Central memory CD8-positive, alpha-beta T cell (primary cell): Measurements from ENCODE around the gene NSF.
"Not testable (repeated sequence)": the region's sequence is repeated elsewhere in the genome, so short reads cannot be mapped to it uniquely, and the experiment has no call there.

Experiments used
- ATAC-seq: fragments of 150-1000 bp; cut with Tn5 transposase; replicated peaks from 2 replicates; pipeline ENCODE4 v1.10.0; 2022; ENCODE audit warnings: mild to moderate bottlenecking, moderate FRiP score, moderate number of reproducible peaks; ENCODE audit not compliant: poor library complexity, severe bottlenecking; ENCODE audit errors: extremely low read depth
- DNase-seq, 2 donors: peaks; one replicate each; pipeline ENCODE4 v3.0.0; 2021; ENCODE audit warnings: low spot score in 2 of 2
- H3K27ac Mint-ChIP-seq: one replicate; pipeline ENCODE4 v1.8.0; 2022; ENCODE audit warnings: low read depth, mild to moderate bottlenecking, moderate library complexity, mixed read lengths
- H3K27me3 Mint-ChIP-seq: one replicate; pipeline ENCODE4 v1.8.0; 2022; ENCODE audit warnings: mixed read lengths
- H3K36me3 Mint-ChIP-seq: one replicate; pipeline ENCODE4 v1.8.0; 2022; ENCODE audit warnings: mild to moderate bottlenecking, moderate library complexity, mixed read lengths; ENCODE audit not compliant: insufficient read depth
- H3K4me1 Mint-ChIP-seq: one replicate; pipeline ENCODE4 v1.8.0; 2022; ENCODE audit warnings: mixed read lengths
- H3K4me3 Mint-ChIP-seq: one replicate; pipeline ENCODE4 v1.8.0; 2022; ENCODE audit warnings: mild to moderate bottlenecking, moderate library complexity, mixed read lengths
- H3K9me3 Mint-ChIP-seq: one replicate; pipeline ENCODE4 v1.8.0; 2022; ENCODE audit warnings: mixed read lengths

Gene NSF

GRCh38 chr17:46685284-46685683 lies 94.8 kb downstream of the NSF start:
- DNase-seq, ATAC-seq, H3K27ac Mint-ChIP-seq, H3K4me1 Mint-ChIP-seq, H3K27me3 Mint-ChIP-seq, H3K9me3 Mint-ChIP-seq, H3K36me3 Mint-ChIP-seq, H3K4me3 Mint-ChIP-seq: not testable (repeated sequence)

- not testable (repeated sequence) for H3K4me3 Mint-ChIP-seq, H3K27me3 Mint-ChIP-seq, DNase-seq, H3K9me3 Mint-ChIP-seq, H3K36me3 Mint-ChIP-seq, H3K4me1 Mint-ChIP-seq, ATAC-seq, H3K27ac Mint-ChIP-seq
Observed at GRCh38 chr17:46692196-46692595, 101.7 kb downstream of the NSF start.

GRCh38 chr17:46693283-46693682 lies 102.8 kb downstream of the NSF start:
- not testable (repeated sequence) for H3K27ac Mint-ChIP-seq, H3K27me3 Mint-ChIP-seq, H3K9me3 Mint-ChIP-seq, ATAC-seq, H3K4me3 Mint-ChIP-seq, H3K4me1 Mint-ChIP-seq, H3K36me3 Mint-ChIP-seq, DNase-seq

- not testable (repeated sequence) for DNase-seq, H3K36me3 Mint-ChIP-seq, H3K27me3 Mint-ChIP-seq, H3K4me1 Mint-ChIP-seq, ATAC-seq, H3K9me3 Mint-ChIP-seq, H3K27ac Mint-ChIP-seq, H3K4me3 Mint-ChIP-seq
Observed at GRCh38 chr17:46696522-46696921, 106.1 kb downstream of the NSF start.

- not testable (repeated sequence) for H3K4me3 Mint-ChIP-seq, H3K9me3 Mint-ChIP-seq, H3K27ac Mint-ChIP-seq, ATAC-seq, DNase-seq, H3K27me3 Mint-ChIP-seq, H3K4me1 Mint-ChIP-seq, H3K36me3 Mint-ChIP-seq
Observed at GRCh38 chr17:46699014-46699413, 108.5 kb downstream of the NSF start.

GRCh38 chr17:46717999-46718398 lies 127.5 kb downstream of the NSF start:
- Mint-ChIP-seq H3K27me3 (no peaks in the 10 kb centered on the region), H3K27ac (no peak overlapping the region), H3K36me3 (peaks cover 18% of the 10 kb centered on the region), H3K9me3 (no peaks in the 10 kb centered on the region), H3K4me3 (no peak overlapping the region), H3K4me1 (peaks cover 2% of the 10 kb centered on the region)
- no peak for DNase-seq
- ATAC-seq: no peak

GRCh38 chr17:46719891-46720290 lies 129.4 kb downstream of the NSF start:
- ATAC-seq: no peak
- H3K4me1 Mint-ChIP-seq: no peaks in the 10 kb centered on the region
- H3K27ac Mint-ChIP-seq: no peak overlapping the region
- no peak overlapping the region for H3K4me3 Mint-ChIP-seq
- no peaks in the 10 kb centered on the region for H3K27me3 Mint-ChIP-seq
- H3K36me3 Mint-ChIP-seq: peaks cover 14% of the 10 kb centered on the region
- no peaks in the 10 kb centered on the region for H3K9me3 Mint-ChIP-seq
- no peak for DNase-seq

- no peak for DNase-seq
Observed at GRCh38 chr17:46720408-46720807, 129.9 kb downstream of the NSF start.

GRCh38 chr17:46722662-46723285 lies 132.3 kb downstream of the NSF start:
- Mint-ChIP-seq H3K4me3 (no peak overlapping the region), H3K4me1 (no peaks in the 10 kb centered on the region), H3K27ac (no peak overlapping the region), H3K9me3 (no peaks in the 10 kb centered on the region), H3K27me3 (no peaks in the 10 kb centered on the region), H3K36me3 (peaks cover 13% of the 10 kb centered on the region)
- DNase-seq: no peak
- no peak for ATAC-seq

More at GRCh38 chr17:46720408-46720807, 129.9 kb downstream of the NSF start:
- Mint-ChIP-seq H3K4me1 (no peaks in the 10 kb centered on the region), H3K4me3 (no peak overlapping the region), H3K9me3 (no peaks in the 10 kb centered on the region), H3K36me3 (peaks cover 14% of the 10 kb centered on the region), H3K27ac (no peak overlapping the region), H3K27me3 (no peaks in the 10 kb centered on the region)
- no peak for ATAC-seq

- no peaks in the 10 kb centered on the region for H3K27me3 Mint-ChIP-seq
- peaks cover 20% of the 10 kb centered on the region for H3K36me3 Mint-ChIP-seq
- no peak overlapping the region for H3K4me3 Mint-ChIP-seq
- no peaks in the 10 kb centered on the region for H3K9me3 Mint-ChIP-seq
- H3K27ac Mint-ChIP-seq: no peak overlapping the region
- ATAC-seq: no peak
- no peaks in the 10 kb centered on the region for H3K4me1 Mint-ChIP-seq
- no peak for DNase-seq
Observed at GRCh38 chr17:46726206-46726605, 135.7 kb downstream of the NSF start.

- Mint-ChIP-seq H3K4me3 (no peak overlapping the region), H3K27ac (no peak overlapping the region), H3K4me1 (no peaks in the 10 kb centered on the region), H3K9me3 (no peaks in the 10 kb centered on the region), H3K36me3 (peaks cover 18% of the 10 kb centered on the region), H3K27me3 (no peaks in the 10 kb centered on the region)
- DNase-seq: no peak
- no peak for ATAC-seq
Observed at GRCh38 chr17:46727572-46728348, 137.3 kb downstream of the NSF start.

GRCh38 chr17:46730026-46730425 lies 139.6 kb downstream of the NSF start:
- H3K4me3 Mint-ChIP-seq: no peak overlapping the region
- DNase-seq: no peak
- peaks cover 18% of the 10 kb centered on the region for H3K36me3 Mint-ChIP-seq
- no peaks in the 10 kb centered on the region for H3K9me3 Mint-ChIP-seq
- no peak overlapping the region for H3K27ac Mint-ChIP-seq
- H3K4me1 Mint-ChIP-seq: no peaks in the 10 kb centered on the region
- no peak for ATAC-seq
- no peaks in the 10 kb centered on the region for H3K27me3 Mint-ChIP-seq

GRCh38 chr17:46730679-46731078 lies 140.2 kb downstream of the NSF start:
- peaks cover 21% of the 10 kb centered on the region for H3K36me3 Mint-ChIP-seq
- ATAC-seq (no peak), DNase-seq (no peak)
- no peaks in the 10 kb centered on the region for H3K27me3 Mint-ChIP-seq
- H3K4me3 Mint-ChIP-seq: no peak overlapping the region
- H3K4me1 Mint-ChIP-seq: no peaks in the 10 kb centered on the region
- no peaks in the 10 kb centered on the region for H3K9me3 Mint-ChIP-seq
- no peak overlapping the region for H3K27ac Mint-ChIP-seq
